K562 (cell line): Measurements from ENCODE around the gene GGACT. TPM values are rescaled to one million over a fixed set of nuclear protein-coding genes. Genes with fewer than 3 reads are reported as not detected.
"Not testable (repeated sequence)": the region's sequence is repeated elsewhere in the genome, so short reads cannot be mapped to it uniquely, and the experiment has no call there.

Experiments
- ATAC-seq: fragments of 200-7000 bp; cut with Tn5 transposase; 3 replicates; pipeline ENCODE4 v1.9.1; 2020; ENCODE audit warnings: moderate library complexity
- BruUV-seq: library from RNA; stranded (reverse); fragments of 400-500 nt; replicated peaks from 2 replicates; lab custom pipeline; 2021; lab: Mats Ljungman, UMichigan
- CTCF ChIA-PET: fragments of 300-600 bp; formaldehyde crosslinking; extraction: SDS; loops from one replicate; lab custom pipeline; 2021; ENCODE audit warnings: low intra/inter-chr PET ratio; lab: Yijun Ruan, JAX
- POLR2A ChIA-PET: fragments of 300-600, 350-650 bp; sonication (Branson Sonifier 250); formaldehyde crosslinking; extraction: SDS; loops from one replicate; lab custom pipeline; 2021; ENCODE audit warnings: antibody characterized with exemption, inconsistent platforms; lab: Yijun Ruan, JAX
- DNase-seq, 4 experiments: peaks; one replicate each; pipeline versions ENCODE4 v3.0.0 to v3.0.0-alpha.2; 2011 to 2018; ENCODE audit warnings: low spot score in 3 of 4, mixed read lengths in 3 of 4; ENCODE audit errors: extremely low read depth in 1 of 4
- FAIRE-seq: peaks from 2 replicates; lab custom pipeline; 2011; peaks lifted over from hg19 to GRCh38; lab: Jason Lieb, UNC
- H2AFZ ChIP-seq: 2 replicates; pipeline ENCODE4 v1.6.0; 2011; ENCODE audit warnings: low read depth, low read length, control low read depth, inconsistent platforms
- H3K27ac ChIP-seq: fragments of 200-600 bp; 3 replicates; pipeline ENCODE4 v1.8.0; 2011; ENCODE audit warnings: low read depth, mild to moderate bottlenecking, control low read depth, inconsistent platforms, low read length, moderate library complexity, mixed read lengths; ENCODE audit errors: extremely low read depth
- H3K27me3 ChIP-seq, 2 experiments: fragments of 300-600 bp in 1 of 2; 2 replicates in 1 of 2; 3 replicates in 1 of 2; pipeline versions ENCODE4 v1.6.0 to v1.8.0; 2011; ENCODE audit warnings: inconsistent platforms in 2 of 2, low read length in 2 of 2, mild to moderate bottlenecking in 1 of 2, mixed read lengths in 1 of 2, moderate library complexity in 1 of 2; ENCODE audit not compliant: control insufficient read depth in 2 of 2, insufficient read depth in 2 of 2
- H3K36me3 ChIP-seq: fragments of 300-600 bp; 3 replicates; pipeline ENCODE4 v1.8.0; 2011; ENCODE audit warnings: mild to moderate bottlenecking, low read length, inconsistent platforms; ENCODE audit not compliant: control insufficient read depth, insufficient read depth
- H3K4me1 ChIP-seq, 2 experiments: fragments of 200-600 bp in 1 of 2; replicated peaks in 1 of 2; 2 replicates in 1 of 2; 3 replicates in 1 of 2; pipeline versions ENCODE4 v1.5.1 to v1.8.0; 2011; ENCODE audit warnings: inconsistent platforms in 2 of 2, low read length in 2 of 2, mild to moderate bottlenecking in 1 of 2, mixed read lengths in 1 of 2, moderate library complexity in 1 of 2; ENCODE audit not compliant: control insufficient read depth in 2 of 2, insufficient read depth in 2 of 2
- H3K4me2 ChIP-seq: 2 replicates; pipeline ENCODE4 v1.6.1; 2011; ENCODE audit warnings: low read length, control low read depth, inconsistent platforms, mixed read lengths; ENCODE audit not compliant: insufficient read depth
- H3K4me3 ChIP-seq: fragments of 200-600 bp; sonication (generic), shearing (Covaris generic); 2 replicates; pipeline ENCODE4 v1.5.1; 2016; ENCODE audit warnings: control low read depth, inconsistent platforms
- H3K79me2 ChIP-seq: fragments of 200-600 bp; 3 replicates; pipeline ENCODE4 v1.8.0; 2011; ENCODE audit warnings: low read length, inconsistent platforms; ENCODE audit not compliant: control insufficient read depth, insufficient read depth
- H3K9ac ChIP-seq, 2 experiments: 2 replicates each; pipeline versions ENCODE4 v1.6.0 to v1.6.1; 2011; ENCODE audit warnings: low read depth in 2 of 2, low read length in 2 of 2, control low read depth in 1 of 2, inconsistent platforms in 1 of 2, mild to moderate bottlenecking in 1 of 2, mixed read lengths in 1 of 2; ENCODE audit not compliant: insufficient read depth in 1 of 2
- H3K9me1 ChIP-seq: one replicate; pipeline ENCODE4 v1.6.0; 2011; ENCODE audit warnings: inconsistent platforms, mild to moderate bottlenecking, low read length, moderate library complexity; ENCODE audit not compliant: control insufficient read depth, insufficient read depth
- H3K9me3 ChIP-seq: replicated peaks from 2 replicates; pipeline ENCODE4 v1.5.1; 2011; ENCODE audit warnings: low read depth, low read length, inconsistent platforms; ENCODE audit not compliant: control insufficient read depth, insufficient read depth
- H4K20me1 ChIP-seq: replicated peaks from 2 replicates; pipeline ENCODE4 v1.6.1; 2011; ENCODE audit warnings: low read length, inconsistent platforms, mixed read lengths; ENCODE audit not compliant: control insufficient read depth, insufficient read depth
- FOXK1 ChIP-seq: sonication (generic); formaldehyde crosslinking; IDR thresholded peaks from 2 replicates; pipeline ENCODE4 v1.8.0; 2022; ENCODE audit warnings: missing genetic modification reagents, mild to moderate bottlenecking, borderline replicate concordance
- FOXM1 ChIP-seq, 2 experiments: fragments of 450-650 bp in 1 of 2; sonication (generic) in 1 of 2; formaldehyde crosslinking in 1 of 2; IDR thresholded peaks; 2 replicates each; pipeline versions ENCODE4 v1.6.1 to v1.9.0; 2017 to 2022; ENCODE audit warnings: low read depth in 2 of 2, mild to moderate bottlenecking in 2 of 2, missing genetic modification reagents in 1 of 2, moderate library complexity in 1 of 2
- FOXP1 ChIP-seq: sonication (generic); formaldehyde crosslinking; IDR thresholded peaks from 2 replicates; pipeline ENCODE4 v1.8.0; 2022; ENCODE audit warnings: mild to moderate bottlenecking, missing genetic modification reagents
- HDGF ChIP-seq: fragments of 450-650 bp; IDR thresholded peaks from 2 replicates; pipeline ENCODE4 v1.6.1; 2016
- HMBOX1 ChIP-seq: sonication (generic); IDR thresholded peaks from 2 replicates; pipeline ENCODE4 v1.6.1; 2016
- HOMEZ ChIP-seq: fragments of 250-450 bp; sonication (Bioruptor Pico); IDR thresholded peaks from 2 replicates; pipeline ENCODE4 v1.4.0; 2020; ENCODE audit warnings: mild to moderate bottlenecking, moderate library complexity
- KHSRP ChIP-seq: fragments of 450-650 bp; IDR thresholded peaks from 2 replicates; pipeline ENCODE4 v1.6.1; 2017
- PHF8 ChIP-seq: fragments of 200-600 bp; sonication (generic); IDR thresholded peaks from 2 replicates; pipeline ENCODE4 v1.6.1; 2012; ENCODE audit warnings: mixed run types, mild to moderate bottlenecking, inconsistent platforms, low read length, moderate library complexity, borderline replicate concordance
- RAD51 ChIP-seq: fragments of 450-650 bp; IDR thresholded peaks from 2 replicates; pipeline ENCODE4 v1.7.1; 2016; ENCODE audit warnings: low read depth, mild to moderate bottlenecking, borderline replicate concordance
- RFX1 ChIP-seq: fragments of 450-650 bp; IDR thresholded peaks from 2 replicates; pipeline ENCODE4 v1.6.1; 2016; ENCODE audit warnings: mild to moderate bottlenecking, moderate library complexity
- ZFX ChIP-seq: sonication (generic); formaldehyde crosslinking; IDR thresholded peaks from 2 replicates; pipeline ENCODE4 v1.8.0; 2022; ENCODE audit warnings: mild to moderate bottlenecking, missing genetic modification reagents, moderate library complexity
- ZKSCAN8 ChIP-seq: fragments of 200-800 bp; sonication (Bioruptor generic); IDR thresholded peaks from 2 replicates; pipeline ENCODE4 v1.6.1; 2016; ENCODE audit warnings: missing genetic modification characterization, missing compliant biosample characterization
- ZNF134 ChIP-seq: fragments of 250-450 bp; sonication (Bioruptor Pico); conservative IDR thresholded peaks from 2 replicates; pipeline ENCODE4 v1.4.0; 2020
- ZNF436 ChIP-seq: fragments of 250-450, 450-650 bp; sonication (Bioruptor Pico); formaldehyde crosslinking; IDR thresholded peaks from 2 replicates; pipeline ENCODE4 v1.7.0; 2020; ENCODE audit warnings: mild to moderate bottlenecking
- WGBS: fragments of 100-300 bp; shearing (Covaris generic); methylation state at CpG from one replicate; pipeline ENCODE4 v1.1.6; 2016; ENCODE audit warnings: low coverage, mixed read lengths; ENCODE audit not compliant: insufficient coverage; ENCODE audit errors: missing lambda C conversion rate; 5-methylcytosine and 5-hydroxymethylcytosine counted together
- in situ Hi-C: fragments of 300-500 bp; cut with MboI; formaldehyde crosslinking; loops from 4 replicates; pipeline ENCODE4 v1.15.0; 2018; ENCODE audit warnings: inconsistent platforms, mixed read lengths
- intact Hi-C: fragments of 100-400 bp; cut with micrococcal nuclease; formaldehyde crosslinking; loops from 2 replicates; pipeline ENCODE4 v1.14.2; 2022
- polyA plus RNA-seq, 8 experiments: library from polyadenylated mRNA; depleted of rRNA in 4 of 8; stranded (reverse) in 5 of 8; unstranded in 3 of 8; fragments of >200 nt; fragmentation: Nextera tagmentation in 2 of 8; fragmentation: Illumina TruSeq in 1 of 8; extraction: Ambion mirVana in 2 of 8; extraction: Trizol in 1 of 8; gene quantifications; 2 replicates each; pipeline versions ENCODE4 v1.2.1 to v1.2.3, GENCODE V29; 2011 to 2014; ENCODE audit warnings: inconsistent platforms in 1 of 8, missing spikeins in 1 of 8
- total RNA-seq, 7 experiments: library from RNA; depleted of rRNA in 6 of 7; stranded (reverse); fragments of >200 nt in 6 of 7; fragmentation: Illumina TruSeq in 2 of 7; extraction: Trizol in 2 of 7; gene quantifications; 2 replicates each; pipeline versions ENCODE4 v1.2.1 to v1.2.3, GENCODE V29; 2011 to 2021; ENCODE audit warnings: low replicate concordance in 1 of 7

Gene GGACT
- total and polyA plus RNA-seq, 9 of the 15 experiments (the other 6 are each of a cell fraction or from before 2014, with no cell fraction given) = 0.20 to 3.2 (median 1.7) TPM

DNA sequence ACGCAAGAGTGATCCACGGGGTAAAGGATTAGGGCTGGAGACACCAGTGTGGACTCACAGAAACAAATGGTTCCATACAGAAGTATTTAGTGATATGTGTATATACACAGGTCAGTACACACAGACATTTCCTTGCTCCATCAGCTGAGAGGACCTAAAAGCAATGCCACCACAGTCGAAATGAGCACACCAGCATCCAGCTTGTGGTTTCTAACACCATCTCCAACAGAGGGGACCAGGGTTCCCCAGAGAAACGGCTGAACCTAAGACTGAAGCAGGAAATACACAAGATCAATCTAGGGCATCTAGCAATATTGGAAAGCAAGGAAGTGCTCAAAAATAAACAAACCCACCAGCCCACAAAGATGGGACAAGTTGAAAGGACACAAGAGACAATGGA lies 7.6 kb downstream of the GGACT start (continued):
- no peak for TF ChIP-seq RAD51
- TF ChIP-seq ZKSCAN8 = no peak
- no peak for TF ChIP-seq HOMEZ (CRISPR knock-in tag)

GRCh38 chr13:100580045-100580444 lies 8.5 kb downstream of the GGACT start:
- H3K27ac ChIP-seq = no peak overlapping the region
- H3K79me2 ChIP-seq = no peaks in the 10 kb centered on the region
- ChIA-PET POLR2A (interaction anchor here (0.8 kb wide), 1 partner anchor 9 kb away, joined by 3 read pairs; no protein-coding TSS in a partner anchor), CTCF (no interaction called here)
- in situ Hi-C loops = no loop called here
- H3K9me3 ChIP-seq = no peaks in the 10 kb centered on the region
- no peak overlapping the region for H2AFZ ChIP-seq
- no peak overlapping the region for H3K4me2 ChIP-seq
- no peak overlapping the region for H3K4me3 ChIP-seq
- H3K36me3 ChIP-seq = no peaks in the 10 kb centered on the region
- no peaks in the 10 kb centered on the region for H4K20me1 ChIP-seq
- DNase-seq = no peak
- 40% methylated on average over 7 of the region's 12 CpGs for WGBS
- FAIRE-seq = no peak
- no peaks in the 10 kb centered on the region for H3K4me1 ChIP-seq
- H3K9ac ChIP-seq = no peak overlapping the region
- ATAC-seq = no peak
- no peaks in the 10 kb centered on the region for H3K27me3 ChIP-seq
- no peaks in the 10 kb centered on the region for H3K9me1 ChIP-seq
- intact Hi-C loops = no loop called here
- no TSS peak for BruUV-seq
- TF ChIP-seq KHSRP (no peak), FOXM1 (IDR thresholded peaks at IDR 0.05; ENCODE audit: low read depth) (no peak), FOXM1 (CRISPR knock-in tag; IDR thresholded peaks at IDR 0.05; ENCODE audit: low read depth) (no peak), HDGF (no peak), FOXP1 (no peak), HMBOX1 (no peak), FOXK1 (no peak), ZFX (CRISPR knock-in tag) (no peak), RFX1 (no peak), PHF8 (no peak), ZNF134 (CRISPR knock-in tag) (no peak), ZNF436 (CRISPR knock-in tag) (no peak)

GRCh38 chr13:100577239-100577638 lies 11.3 kb downstream of the GGACT start:
- H3K27me3 ChIP-seq, H3K4me1 ChIP-seq, H3K9ac ChIP-seq, H3K36me3 ChIP-seq, H3K4me3 ChIP-seq, H3K9me1 ChIP-seq, H3K4me2 ChIP-seq, DNase-seq, BruUV-seq, in situ Hi-C loops, ATAC-seq, H3K79me2 ChIP-seq, H3K9me3 ChIP-seq, H4K20me1 ChIP-seq, FAIRE-seq, H2AFZ ChIP-seq, H3K27ac ChIP-seq, POLR2A ChIA-PET, CTCF ChIA-PET: not testable (repeated sequence)
- intact Hi-C loops = loop anchor here (10.0 kb wide), 2 partner anchors 268 to 358 kb away; no protein-coding TSS in a partner anchor
- WGBS = 60% methylated on average over 1 of the region's 4 CpGs
